ENCODE measurements around the gene USP30. TPM values are rescaled to one million over a fixed set of nuclear protein-coding genes. Genes with fewer than 3 reads are reported as not detected.
A peak's percentile ranks its signal among the peaks of the same experiment; 100 is the strongest.

The USP30 gene
- total and polyA plus RNA-seq, 9 of the 15 experiments (the other 6 are each of a cell fraction or from before 2014, with no cell fraction given): 1.4 to 15.2 (median 7.0) TPM

GRCh38 chr12:109020796-109021380 is 31.5 kb upstream of the USP30 start, which contains the start of gene SVOP (continued):
- TF ChIP-seq VEZF1 (CRISPR knock-in tag; IDR thresholded peaks at IDR 0.05): peak; percentile 61
- no peak for TF ChIP-seq ADNP (tag; IDR thresholded peaks at IDR 0.05)
- no peak for TF ChIP-seq NFIX (CRISPR knock-in tag; IDR thresholded peaks at IDR 0.05; ENCODE audit: low read depth)
- no peak for TF ChIP-seq PHF20 (IDR thresholded peaks at IDR 0.05; ENCODE audit: partially characterized antibody)
- no peak for TF ChIP-seq ETS2 (tag; IDR thresholded peaks at IDR 0.05; ENCODE audit: borderline replicate concordance, poor library complexity, severe bottlenecking)
- TF ChIP-seq ZNF512 (tag; IDR thresholded peaks at IDR 0.05): no peak
- TF ChIP-seq FOXP4 (CRISPR knock-in tag; IDR thresholded peaks at IDR 0.05; ENCODE audit: borderline replicate concordance): peak; percentile 83; the same call in 1 of the 2 replicates
- TF ChIP-seq, protein P1, sequence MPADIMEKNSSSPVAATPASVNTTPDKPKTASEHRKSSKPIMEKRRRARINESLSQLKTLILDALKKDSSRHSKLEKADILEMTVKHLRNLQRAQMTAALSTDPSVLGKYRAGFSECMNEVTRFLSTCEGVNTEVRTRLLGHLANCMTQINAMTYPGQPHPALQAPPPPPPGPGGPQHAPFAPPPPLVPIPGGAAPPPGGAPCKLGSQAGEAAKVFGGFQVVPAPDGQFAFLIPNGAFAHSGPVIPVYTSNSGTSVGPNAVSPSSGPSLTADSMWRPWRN (IDR thresholded peaks at IDR 0.05; ENCODE audit: low read depth): no peak
- no peak for TF ChIP-seq ZNF57 (CRISPR knock-in tag; IDR thresholded peaks at IDR 0.05)
- no peak for TF ChIP-seq ZNF280A (IDR thresholded peaks at IDR 0.05; ENCODE audit: low read depth, partially characterized antibody)
- TF ChIP-seq CHD1 (IDR thresholded peaks at IDR 0.05; ENCODE audit: low read length): no peak
- TF ChIP-seq MXI1 (IDR thresholded peaks at IDR 0.05; ENCODE audit: low read depth, low read length): no peak
- peak; percentile 80; the same call in 1 of the 2 replicates for TF ChIP-seq ZNF232 (CRISPR knock-in tag; IDR thresholded peaks at IDR 0.05)

All from K562 (cell line).